Hepatocyte (in vitro differentiated cells): Measurements from ENCODE around the gene IFI30.

Experiments
- EZH2 ChIP-seq: fragments of 200-600 bp; sonication (generic); IDR thresholded peaks from 2 replicates; pipeline ENCODE4 v1.6.1; 2016; ENCODE audit warnings: antibody characterized with exemption, mild to moderate bottlenecking, borderline replicate concordance
- TF ChIP-seq, protein P1 (sequence below): fragments of 200-600 bp; sonication (generic); IDR thresholded peaks from 2 replicates; pipeline ENCODE4 v1.5.1; 2016; ENCODE audit warnings: antibody characterized with exemption, mild to moderate bottlenecking; ENCODE audit not compliant: poor library complexity

DNA sequence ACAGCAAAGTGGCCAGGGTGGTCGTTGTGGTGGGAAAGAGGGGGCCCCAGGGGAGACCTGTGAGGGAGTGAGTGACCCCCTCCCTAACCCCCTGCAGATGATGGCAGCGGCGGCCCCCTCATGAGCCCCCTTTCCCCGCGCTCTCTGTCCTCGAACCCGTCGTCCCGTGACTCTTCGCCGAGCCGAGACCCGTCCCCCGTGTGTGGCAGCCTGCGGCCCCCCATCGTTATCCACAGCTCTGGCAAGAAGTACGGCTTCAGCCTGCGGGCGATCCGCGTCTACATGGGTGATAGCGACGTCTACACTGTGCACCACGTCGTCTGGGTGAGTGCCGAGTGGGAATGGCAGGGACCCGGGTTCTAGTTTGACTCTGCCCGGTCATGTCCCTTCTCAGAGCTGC lies 28.7 kb upstream of the IFI30 start:
- TF ChIP-seq, protein P1, sequence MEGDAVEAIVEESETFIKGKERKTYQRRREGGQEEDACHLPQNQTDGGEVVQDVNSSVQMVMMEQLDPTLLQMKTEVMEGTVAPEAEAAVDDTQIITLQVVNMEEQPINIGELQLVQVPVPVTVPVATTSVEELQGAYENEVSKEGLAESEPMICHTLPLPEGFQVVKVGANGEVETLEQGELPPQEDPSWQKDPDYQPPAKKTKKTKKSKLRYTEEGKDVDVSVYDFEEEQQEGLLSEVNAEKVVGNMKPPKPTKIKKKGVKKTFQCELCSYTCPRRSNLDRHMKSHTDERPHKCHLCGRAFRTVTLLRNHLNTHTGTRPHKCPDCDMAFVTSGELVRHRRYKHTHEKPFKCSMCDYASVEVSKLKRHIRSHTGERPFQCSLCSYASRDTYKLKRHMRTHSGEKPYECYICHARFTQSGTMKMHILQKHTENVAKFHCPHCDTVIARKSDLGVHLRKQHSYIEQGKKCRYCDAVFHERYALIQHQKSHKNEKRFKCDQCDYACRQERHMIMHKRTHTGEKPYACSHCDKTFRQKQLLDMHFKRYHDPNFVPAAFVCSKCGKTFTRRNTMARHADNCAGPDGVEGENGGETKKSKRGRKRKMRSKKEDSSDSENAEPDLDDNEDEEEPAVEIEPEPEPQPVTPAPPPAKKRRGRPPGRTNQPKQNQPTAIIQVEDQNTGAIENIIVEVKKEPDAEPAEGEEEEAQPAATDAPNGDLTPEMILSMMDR, result no peak
- no peak for TF ChIP-seq EZH2
